HG03025 (cell line): ENCODE results near the gene NRXN3.
"Not testable (repeated sequence)": the region's sequence is repeated elsewhere in the genome, so short reads cannot be mapped to it uniquely, and the experiment has no call there.

Source experiments
- ATAC-seq: cut with Tn5 transposase; IDR thresholded peaks from one replicate; pipeline ENCODE4 v1.9.1; 2021; ENCODE audit warnings: mild to moderate bottlenecking, moderate library complexity; ENCODE audit not compliant: unreplicated experiment, low FRiP score

NRXN3 gene

DNA sequence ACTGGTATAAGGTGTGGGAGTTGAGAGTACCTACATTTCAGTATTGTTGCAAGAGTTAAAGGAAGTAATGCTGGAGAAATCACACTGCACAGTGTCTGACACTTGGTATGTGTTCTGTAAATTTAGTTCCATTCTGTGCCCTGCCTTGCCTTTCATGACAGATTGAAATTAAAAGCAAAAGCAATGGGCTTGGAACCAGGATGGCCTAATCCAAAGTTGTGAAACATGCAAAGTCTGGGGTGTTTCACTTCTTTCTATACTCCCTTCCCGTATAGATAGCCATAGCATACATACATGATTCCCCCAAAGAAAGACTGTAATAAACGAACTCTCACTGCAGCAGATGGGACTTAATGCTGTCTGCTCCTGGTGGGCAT lies 281.1 kb downstream of the NRXN3 start:
- no peak for ATAC-seq

DNA sequence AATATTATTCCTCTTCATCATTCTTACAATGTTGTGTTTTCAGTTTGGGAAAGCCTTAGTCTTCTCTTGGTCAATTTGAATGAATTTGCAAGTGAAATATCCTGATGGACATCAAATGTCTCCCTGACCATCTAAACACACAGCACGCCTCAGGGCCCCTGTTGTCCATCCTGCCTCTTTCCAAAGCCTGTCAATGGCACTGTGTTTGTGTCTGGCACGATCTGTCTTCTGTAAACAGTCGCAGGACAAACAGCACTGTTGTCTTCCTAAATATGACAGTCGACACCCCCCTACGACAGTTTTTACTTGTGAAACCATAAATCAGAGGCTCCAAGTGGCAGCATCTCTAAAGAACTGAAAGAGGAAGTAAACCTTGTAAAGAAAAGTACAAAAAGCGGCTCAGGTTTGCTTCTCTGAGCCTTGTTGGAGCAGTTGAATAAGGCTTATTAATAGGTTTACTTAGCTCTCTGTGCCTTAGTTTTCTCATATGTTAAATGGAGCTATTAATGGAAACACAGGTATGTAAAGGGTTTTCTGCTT lies 285.8 kb downstream of the NRXN3 start:
- ATAC-seq, result peak; percentile 90

DNA sequence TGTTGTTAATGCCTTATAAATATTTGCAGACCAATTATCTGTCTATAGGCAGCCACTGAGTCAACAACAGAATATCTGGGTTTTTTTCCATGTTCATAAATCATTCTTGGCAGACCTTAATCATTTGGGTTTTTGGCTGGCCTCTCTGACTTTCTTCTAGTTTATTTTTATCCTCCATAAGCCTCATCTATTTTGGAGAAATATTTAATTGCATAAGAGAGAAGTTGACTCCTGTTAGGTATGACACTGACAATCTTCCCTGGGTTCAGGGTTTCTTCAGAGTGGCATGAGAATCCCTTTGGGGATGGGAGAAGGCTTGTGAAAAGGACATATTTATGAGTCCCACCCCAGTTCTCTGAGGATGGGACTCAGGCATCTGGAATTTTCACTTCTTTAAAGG lies 299.8 kb downstream of the NRXN3 start:
- ATAC-seq, result no peak

- ATAC-seq, result no peak
Observed at GRCh38 chr14:78479127-78479780, 309.1 kb downstream of the NRXN3 start.

GRCh38 chr14:78484028-78484427 lies 313.9 kb downstream of the NRXN3 start:
- ATAC-seq, result no peak

- no peak for ATAC-seq
Observed at GRCh38 chr14:78486081-78486480, 315.9 kb downstream of the NRXN3 start.

GRCh38 chr14:78486621-78487020 lies 316.4 kb downstream of the NRXN3 start:
- no peak for ATAC-seq

- ATAC-seq, result not testable (repeated sequence)
Observed at GRCh38 chr14:78487573-78487972, 317.4 kb downstream of the NRXN3 start.

DNA sequence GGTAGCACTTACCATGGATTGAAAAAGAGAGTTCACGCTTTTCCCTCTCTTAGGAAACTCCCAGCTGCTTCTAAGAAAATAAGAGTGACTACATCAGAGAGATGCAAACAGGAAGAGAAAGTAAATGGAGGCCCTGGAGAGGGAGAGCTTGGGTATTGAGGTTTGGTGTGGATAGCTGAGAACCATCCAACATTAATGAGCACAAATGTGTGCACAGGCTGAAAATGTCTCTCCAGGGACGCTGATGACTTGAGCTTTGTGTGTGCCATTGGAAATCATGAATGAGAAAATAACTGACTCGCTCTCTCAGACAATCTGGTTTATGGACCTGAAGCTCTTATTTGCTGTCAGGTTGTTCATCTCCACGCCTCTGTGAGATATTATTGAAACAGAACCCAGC lies 318.8 kb downstream of the NRXN3 start:
- no peak for ATAC-seq

DNA sequence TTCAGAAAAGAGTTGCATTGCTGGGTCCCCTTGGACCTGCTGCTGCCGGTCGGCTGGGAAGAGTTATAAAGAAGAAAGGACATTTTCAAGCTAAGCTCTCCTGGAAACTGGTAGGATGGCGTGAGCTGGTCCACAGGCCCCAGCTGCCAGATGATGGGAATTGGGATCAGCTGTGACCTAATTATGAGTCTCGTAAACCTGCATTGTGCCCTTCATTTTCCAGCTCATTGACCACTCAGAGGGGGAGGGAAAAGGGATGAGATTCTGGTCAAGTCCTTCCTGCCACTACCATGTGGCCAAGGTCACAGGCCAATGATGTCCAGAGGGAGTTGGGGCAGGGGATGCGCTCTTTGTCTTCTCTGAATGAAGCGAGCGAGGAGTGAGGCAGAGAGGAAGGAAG lies 320.9 kb downstream of the NRXN3 start:
- ATAC-seq, result no peak

DNA sequence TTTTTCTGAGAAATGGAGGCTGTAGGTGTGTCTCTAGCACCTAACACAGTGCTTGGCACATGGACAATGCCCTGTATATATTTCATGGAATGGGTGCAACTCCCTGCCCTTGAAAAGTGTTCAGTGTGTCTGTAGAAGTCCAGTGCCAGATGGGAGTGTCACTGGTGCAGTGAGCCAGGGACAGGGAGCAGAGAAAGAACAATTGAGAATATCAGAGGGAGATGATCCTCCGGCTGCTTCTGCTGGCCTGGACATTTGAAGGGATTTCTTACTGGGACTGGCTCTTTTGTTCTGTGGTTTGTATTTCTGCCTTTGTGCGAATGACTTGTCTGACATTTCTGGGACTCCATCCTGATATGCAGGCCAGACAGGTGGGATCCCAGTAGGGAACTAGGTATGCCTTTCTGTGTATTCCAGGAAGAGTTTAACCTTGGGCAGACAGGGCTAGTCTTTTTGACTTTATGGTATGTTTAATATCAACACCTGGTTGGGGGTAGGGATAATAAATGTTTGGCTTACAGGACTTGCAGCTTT lies 328.0 kb downstream of the NRXN3 start:
- no peak for ATAC-seq

- no peak for ATAC-seq
Observed at GRCh38 chr14:78501909-78502308, 331.7 kb downstream of the NRXN3 start.

DNA sequence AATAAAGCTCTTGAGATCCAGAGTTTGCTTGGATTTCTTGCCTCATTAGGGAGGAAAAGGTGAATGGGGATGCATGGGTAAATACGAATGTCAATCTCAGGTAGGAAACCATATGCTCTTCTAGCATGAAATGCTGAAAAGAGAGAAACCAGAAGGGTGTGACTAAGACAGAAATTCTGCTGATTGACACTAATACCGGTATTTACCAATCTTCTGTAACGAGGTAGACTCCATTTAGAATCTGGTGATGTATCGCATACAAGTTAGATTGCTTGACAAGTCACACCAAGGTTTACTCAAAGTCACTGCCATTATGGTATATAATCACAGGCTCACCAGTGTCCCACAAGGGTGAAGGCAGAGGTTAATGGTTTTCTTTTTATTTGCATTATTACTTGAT lies 337.9 kb downstream of the NRXN3 start:
- ATAC-seq, result no peak

- ATAC-seq, result no peak
Observed at GRCh38 chr14:78509516-78509915, 339.3 kb downstream of the NRXN3 start.

DNA sequence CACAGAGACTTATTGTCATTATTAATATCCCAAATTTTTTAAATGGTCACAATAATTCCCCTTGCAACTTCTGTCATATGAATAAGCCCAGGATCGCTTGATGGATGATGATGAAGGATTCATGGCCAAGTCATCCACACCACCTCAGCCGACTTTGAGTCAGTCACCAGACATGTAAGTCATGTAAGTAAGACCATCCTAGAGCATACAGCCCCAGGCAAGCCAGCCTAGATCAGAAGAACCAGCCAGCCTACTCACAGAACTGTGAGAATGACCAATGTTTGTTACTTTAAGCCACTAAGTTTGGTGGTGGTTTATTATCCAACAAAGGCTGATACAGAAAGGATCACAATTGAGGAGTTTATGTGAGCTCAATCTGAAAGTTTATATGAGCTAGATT lies 341.8 kb downstream of the NRXN3 start:
- no peak for ATAC-seq

DNA sequence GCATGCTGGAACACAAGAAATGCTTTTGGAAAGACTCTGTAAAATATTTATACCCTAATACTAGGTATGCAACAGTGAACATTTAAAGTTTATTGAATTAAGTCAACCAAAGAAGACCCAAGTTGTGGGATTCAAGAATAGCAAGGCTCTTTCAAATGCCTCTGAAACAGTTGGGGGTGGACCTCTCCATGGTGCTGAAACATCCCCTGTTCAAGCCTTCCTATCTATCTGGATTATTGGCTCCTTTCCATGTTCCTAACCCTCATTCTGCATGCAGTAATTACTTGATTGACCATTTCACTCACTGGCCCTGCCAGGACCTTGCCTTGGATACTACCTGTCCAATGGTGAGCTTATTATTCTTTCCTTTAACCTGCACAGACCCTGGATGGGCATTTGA lies 349.7 kb downstream of the NRXN3 start:
- ATAC-seq, result no peak

- no peak for ATAC-seq
Observed at GRCh38 chr14:78524196-78524595, 354.0 kb downstream of the NRXN3 start.

- no peak for ATAC-seq
Observed at GRCh38 chr14:78524766-78525165, 354.6 kb downstream of the NRXN3 start.

GRCh38 chr14:78530078-78530477 lies 359.9 kb downstream of the NRXN3 start:
- ATAC-seq, result no peak

- ATAC-seq, result no peak
Observed at GRCh38 chr14:78534141-78534540, 364.0 kb downstream of the NRXN3 start.

GRCh38 chr14:78535041-78535440 lies 364.9 kb downstream of the NRXN3 start:
- ATAC-seq, result no peak

GRCh38 chr14:78541788-78542187 lies 371.6 kb downstream of the NRXN3 start:
- not testable (repeated sequence) for ATAC-seq
